ENCODE results near the gene EPB41L2. TPM values are rescaled to one million over a fixed set of nuclear protein-coding genes. Genes with fewer than 3 reads are reported as not detected.

Gene EPB41L2
- total and polyA plus RNA-seq, 2 experiments from 2014 or later, result 76.2 to 91.7 TPM

- Histone ChIP-seq H2AFZ (no peak overlapping the region), H3K4me1 (ENCODE audit: insufficient read depth) (no peaks in the 10 kb centered on the region), H3K9me2 (ENCODE audit: insufficient read depth) (no peaks in the 10 kb centered on the region), H3K27me3 (ENCODE audit: insufficient read depth) (no peaks in the 10 kb centered on the region), H3K4me2 (no peak overlapping the region), H3K4me3 (no peak overlapping the region), H3K36me3 (ENCODE audit: insufficient read depth) (no peaks in the 10 kb centered on the region), H4K20me1 (replicated peaks; ENCODE audit: insufficient read depth) (no peaks in the 10 kb centered on the region), H3F3A (replicated peaks; ENCODE audit: low read depth) (no peaks in the 10 kb centered on the region), H3K27ac (ENCODE audit: low read depth) (no peak overlapping the region), H3K79me2 (replicated peaks; ENCODE audit: insufficient read depth) (no peaks in the 10 kb centered on the region)
- DNase-seq (ENCODE audit: low spot score), result no peak
- peaks cover 3% of the 10 kb centered on the region for H3K27me3 Mint-ChIP-seq (ENCODE audit: insufficient read depth, low read depth, poor library complexity)
- peaks cover 15% of the 10 kb centered on the region for H3K36me3 Mint-ChIP-seq (ENCODE audit: low read depth)
- TF ChIP-seq EZH2 (IDR thresholded peaks at IDR 0.05; ENCODE audit: low read depth, unreplicated experiment) (no peak), STAT1 (IDR thresholded peaks at IDR 0.05; ENCODE audit: unreplicated experiment) (no peak), JUNB (IDR thresholded peaks at IDR 0.05; ENCODE audit: unreplicated experiment) (no peak), REST (IDR thresholded peaks at IDR 0.05; ENCODE audit: unreplicated experiment) (no peak), CREB1 (CRISPR knock-in tag; IDR thresholded peaks at IDR 0.05; ENCODE audit: low read depth) (no peak), CTCF (conservative IDR thresholded peaks at IDR 0.05; ENCODE audit: low read depth in 2 of 2) (no peak)
- H3K4me3 Mint-ChIP-seq, result no peak overlapping the region
- H3K27ac Mint-ChIP-seq, result peak overlapping the region; percentile 81; the same call in 1 of the 2 replicates
- no peak for ATAC-seq
- no peaks in the 10 kb centered on the region for H3K4me1 Mint-ChIP-seq
- H3K9me3 Mint-ChIP-seq, result no peaks in the 10 kb centered on the region
Observed at GRCh38 chr6:130893766-130894165, 169.3 kb downstream of the EPB41L2 start.

- H2AFZ ChIP-seq, result no peak overlapping the region
- no peak for ATAC-seq
- peaks cover 15% of the 10 kb centered on the region for H3K36me3 Mint-ChIP-seq (ENCODE audit: low read depth)
- H3K27me3 ChIP-seq (ENCODE audit: insufficient read depth), result no peaks in the 10 kb centered on the region
- no peaks in the 10 kb centered on the region for H3F3A ChIP-seq (replicated peaks; ENCODE audit: low read depth)
- H3K9me2 ChIP-seq (ENCODE audit: insufficient read depth), result no peaks in the 10 kb centered on the region
- H3K36me3 ChIP-seq (ENCODE audit: insufficient read depth), result no peaks in the 10 kb centered on the region
- H3K27me3 Mint-ChIP-seq (ENCODE audit: insufficient read depth, low read depth, poor library complexity), result peaks cover 3% of the 10 kb centered on the region
- H3K4me1 Mint-ChIP-seq, result no peaks in the 10 kb centered on the region
- H3K4me3 ChIP-seq, result no peak overlapping the region
- DNase-seq (ENCODE audit: low spot score), result no peak
- no peaks in the 10 kb centered on the region for H3K4me1 ChIP-seq (ENCODE audit: insufficient read depth)
- H3K27ac ChIP-seq (ENCODE audit: low read depth), result no peak overlapping the region
- no peak overlapping the region for H3K4me2 ChIP-seq
- H3K4me3 Mint-ChIP-seq, result no peak overlapping the region
- no peak overlapping the region for H3K27ac Mint-ChIP-seq
- no peaks in the 10 kb centered on the region for H4K20me1 ChIP-seq (replicated peaks; ENCODE audit: insufficient read depth)
- H3K79me2 ChIP-seq (replicated peaks; ENCODE audit: insufficient read depth), result no peaks in the 10 kb centered on the region
- no peaks in the 10 kb centered on the region for H3K9me3 Mint-ChIP-seq
- TF ChIP-seq CREB1 (CRISPR knock-in tag; IDR thresholded peaks at IDR 0.05; ENCODE audit: low read depth) (no peak), ZNF331 (CRISPR knock-in tag; IDR thresholded peaks at IDR 0.05; ENCODE audit: low read depth) (no peak), REST (IDR thresholded peaks at IDR 0.05; ENCODE audit: unreplicated experiment) (no peak), NANOG (IDR thresholded peaks at IDR 0.05; ENCODE audit: borderline replicate concordance) (no peak)
Observed at GRCh38 chr6:130893277-130893676, 169.8 kb downstream of the EPB41L2 start.

Measured in GM23338 (cell line).